H1 (cell line): ENCODE measurements around the gene NET1. TPM values are rescaled to one million over a fixed set of nuclear protein-coding genes. Genes with fewer than 3 reads are reported as not detected.
A peak's percentile ranks its signal among the peaks of the same experiment; 100 is the strongest.

ENCODE experiments used
- SAP30 ChIP-seq: fragments of 300-600 bp; sonication (generic); IDR thresholded peaks from 2 replicates; pipeline ENCODE4 v1.7.1; 2012; ENCODE audit warnings: low read length, moderate library complexity, mild to moderate bottlenecking, inconsistent platforms; ENCODE audit not compliant: insufficient read depth, insufficient replicate concordance
- polyA plus RNA-seq, 7 experiments: library from polyadenylated mRNA; depleted of rRNA in 3 of 7; stranded (reverse) in 5 of 7; unstranded in 2 of 7; fragments of >200 nt in 5 of 7; fragments of 200-250 nt in 2 of 7; gene quantifications; 1 replicate in 5 of 7; 2 replicates in 1 of 7; 4 replicates in 1 of 7; pipeline versions ENCODE4 v1.2.1 to v1.2.3, GENCODE V29; 2011 to 2013; ENCODE audit warnings: missing spikeins in 2 of 7, mixed read lengths in 2 of 7
- total RNA-seq: library from RNA; stranded (reverse); fragmentation: NEBNext Ultra II Directional; extraction: Animal tissue kit (Norgen Biotek cat#: 25700); gene quantifications from 2 replicates; pipeline ENCODE4 v1.2.1, GENCODE V29; 2021

NET1 gene
- total and polyA plus RNA-seq, 2 of the 8 experiments (the other 6 are each of a cell fraction or from before 2014, with no cell fraction given), result 21.5 to 117 TPM

DNA sequence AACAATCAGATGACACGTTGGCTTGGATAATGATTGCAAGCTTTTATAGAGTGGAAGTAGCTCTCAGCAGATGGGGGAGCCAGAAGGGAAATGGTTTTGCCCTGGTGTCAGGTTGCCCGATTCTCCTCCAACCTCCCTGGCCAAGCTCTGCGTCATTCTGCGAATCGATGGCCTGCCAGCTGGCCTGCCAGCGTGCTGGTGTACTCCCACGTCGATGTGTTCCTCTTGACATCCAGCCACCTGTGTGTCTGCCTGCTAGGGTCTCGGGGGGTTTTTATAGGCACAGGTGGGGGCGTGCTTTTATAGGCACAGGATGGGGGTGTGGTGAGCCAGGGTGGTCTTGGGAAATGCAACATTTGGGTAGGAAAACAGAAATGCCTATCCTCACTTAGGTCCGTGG, 4.6 kb downstream of the NET1 start (continued):
- TF ChIP-seq SAP30, result peak; percentile 53
